ENCODE results near the gene RABIF.

The RABIF gene

DNA sequence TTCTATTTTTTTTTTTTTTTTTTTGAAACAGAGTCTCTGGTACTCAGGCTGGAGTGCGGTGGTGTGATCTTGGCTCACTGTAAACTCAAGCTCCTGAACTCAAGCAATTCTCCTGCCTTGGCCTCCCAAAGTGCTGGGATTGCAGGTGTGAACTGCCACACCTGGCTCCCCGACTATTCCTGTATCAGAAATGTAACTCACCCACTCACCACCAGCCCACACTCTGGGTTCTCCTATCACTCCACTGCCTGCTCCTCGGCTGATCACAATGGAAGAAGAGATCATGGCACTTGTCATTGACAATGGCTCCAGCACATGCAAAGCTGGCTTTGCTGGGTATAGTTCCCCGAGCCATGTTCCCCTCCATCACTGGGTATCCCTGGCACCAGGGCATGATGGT lies 15.9 kb downstream of the RABIF start:
- peak in 4 of 56 donors; percentile 5 to 38 (median 26) for DNase-seq

DNA sequence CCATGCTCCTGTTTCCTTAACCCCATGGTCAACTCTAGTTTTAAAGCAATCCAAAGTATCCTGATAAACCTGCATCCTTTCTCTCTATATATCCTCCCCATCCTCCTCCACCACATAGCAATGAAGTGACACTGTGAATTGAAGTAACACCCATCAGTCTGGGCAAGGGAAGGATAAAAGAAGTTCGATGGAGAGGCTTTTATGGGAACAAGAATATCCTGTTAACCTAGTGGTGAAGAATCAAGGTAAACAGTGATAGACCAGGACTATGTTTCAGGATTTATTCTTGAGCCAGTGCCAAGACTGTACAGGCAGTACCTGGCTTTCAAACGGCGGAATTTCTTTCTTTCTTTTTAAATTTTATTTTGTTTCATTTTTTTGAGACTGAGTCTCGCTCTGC lies 17.6 kb downstream of the RABIF start:
- no peak for DNase-seq

DNA sequence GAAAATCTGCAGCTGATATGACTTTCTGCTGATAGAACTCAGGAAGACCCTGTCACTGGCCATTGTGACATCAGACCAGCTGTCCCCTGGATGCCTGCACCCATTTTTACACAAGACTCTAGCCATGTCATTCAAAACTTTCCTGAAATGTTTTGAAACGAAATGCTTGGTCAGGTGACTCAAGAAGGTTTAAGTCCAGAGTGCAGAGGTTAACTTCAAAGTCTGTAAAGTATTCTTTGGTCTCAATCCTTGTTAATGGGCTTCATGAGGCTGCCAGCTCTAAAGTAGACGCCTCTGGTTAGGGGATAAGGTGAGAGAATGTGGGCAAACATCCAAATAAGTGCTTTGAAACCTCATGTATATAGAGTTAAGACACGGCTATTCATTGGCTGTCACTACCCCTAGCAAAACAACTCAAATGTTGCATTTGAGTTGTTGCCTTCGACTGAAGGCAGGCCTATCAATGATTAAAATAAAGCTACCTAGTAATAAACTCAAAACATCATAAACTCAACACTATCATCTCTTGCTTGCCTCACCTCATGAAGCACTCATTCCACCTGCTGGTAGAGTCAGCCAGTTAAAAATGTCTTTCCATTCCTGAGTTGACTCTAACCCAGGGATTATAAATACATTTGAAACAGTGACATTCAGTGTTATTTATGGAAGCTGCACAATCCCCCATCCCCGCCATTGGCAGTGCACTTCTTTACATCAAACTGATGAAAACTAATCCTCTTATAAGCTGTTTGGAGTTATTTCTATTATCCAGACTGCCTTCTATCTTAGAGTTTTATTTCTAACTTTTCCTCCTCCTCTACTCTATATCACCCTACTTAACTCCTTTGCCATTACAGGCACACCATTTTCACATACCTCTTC lies 26.0 kb downstream of the RABIF start:
- DNase-seq, result no peak

DNA sequence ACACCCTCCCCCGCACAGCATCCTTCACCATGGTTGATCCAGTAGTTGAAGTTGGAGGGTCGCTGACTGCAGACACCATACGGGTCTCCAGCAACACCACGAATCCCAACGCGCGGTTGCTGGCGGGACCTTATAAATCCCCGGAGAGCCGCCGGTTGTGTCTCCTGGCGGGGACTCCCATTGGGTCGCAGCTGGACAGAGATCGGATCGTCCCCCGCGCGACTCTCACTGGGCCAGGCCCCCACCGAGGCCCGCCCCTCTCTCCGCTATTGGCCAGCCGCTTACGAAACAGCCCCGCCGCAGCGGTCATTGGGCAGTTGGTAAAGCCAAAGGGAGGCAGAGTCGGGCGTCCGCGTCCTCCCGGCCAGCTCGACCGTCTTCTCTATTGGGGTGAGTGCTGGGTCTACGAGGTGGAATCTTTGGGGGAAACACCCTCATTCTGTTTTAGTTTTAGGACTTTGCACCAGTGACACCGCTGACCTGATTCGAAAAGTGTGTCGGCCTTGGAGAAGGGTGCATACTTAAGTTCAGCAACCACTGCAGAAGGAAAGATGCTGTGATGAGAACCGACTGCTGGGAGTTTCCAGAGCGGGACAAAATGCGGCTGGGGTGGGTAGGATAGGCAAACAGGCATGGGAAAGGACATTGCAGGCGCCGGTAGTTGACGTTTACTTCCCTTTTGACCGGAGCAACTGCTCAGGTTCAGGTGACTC lies 27.4 kb downstream of the RABIF start:
- DNase-seq, result peak in 55 of 56 donors; percentile 43 to 93 (median 85)

DNA sequence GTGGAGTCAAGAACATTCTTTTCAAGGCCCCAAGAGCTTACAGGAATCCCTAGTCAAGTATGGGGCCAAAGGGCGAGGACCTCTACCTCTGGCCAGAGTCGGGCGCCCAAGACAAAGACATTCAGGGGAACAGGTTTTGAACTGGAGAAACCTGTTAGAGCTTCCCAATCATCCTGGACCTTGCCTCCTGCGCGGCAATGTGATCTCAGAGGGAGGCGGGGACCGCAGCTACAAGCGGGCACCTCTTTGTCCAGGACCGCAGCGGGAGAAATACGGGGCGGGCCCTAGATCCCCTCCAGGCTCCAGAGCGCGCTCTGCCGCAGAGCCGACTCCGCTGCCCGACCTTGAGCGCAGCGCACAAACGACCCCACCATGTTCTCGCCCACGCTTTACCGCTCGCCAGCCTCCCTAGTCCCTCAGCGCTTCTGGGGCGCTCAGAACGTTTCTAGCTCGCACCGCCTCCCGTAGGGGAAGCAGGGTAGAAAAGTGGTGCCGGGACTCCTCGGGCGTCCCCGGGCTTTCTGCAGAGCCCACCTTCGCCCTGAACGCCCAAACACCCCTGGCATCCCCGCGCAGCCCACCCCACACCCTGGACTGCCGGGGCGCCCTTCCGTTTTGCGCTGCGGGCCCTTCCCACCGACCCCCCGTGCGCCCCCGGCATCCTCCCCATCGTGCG lies 28.1 kb downstream of the RABIF start:
- DNase-seq, result peak in 24 of 56 donors; percentile 13 to 65 (median 34)

DNA sequence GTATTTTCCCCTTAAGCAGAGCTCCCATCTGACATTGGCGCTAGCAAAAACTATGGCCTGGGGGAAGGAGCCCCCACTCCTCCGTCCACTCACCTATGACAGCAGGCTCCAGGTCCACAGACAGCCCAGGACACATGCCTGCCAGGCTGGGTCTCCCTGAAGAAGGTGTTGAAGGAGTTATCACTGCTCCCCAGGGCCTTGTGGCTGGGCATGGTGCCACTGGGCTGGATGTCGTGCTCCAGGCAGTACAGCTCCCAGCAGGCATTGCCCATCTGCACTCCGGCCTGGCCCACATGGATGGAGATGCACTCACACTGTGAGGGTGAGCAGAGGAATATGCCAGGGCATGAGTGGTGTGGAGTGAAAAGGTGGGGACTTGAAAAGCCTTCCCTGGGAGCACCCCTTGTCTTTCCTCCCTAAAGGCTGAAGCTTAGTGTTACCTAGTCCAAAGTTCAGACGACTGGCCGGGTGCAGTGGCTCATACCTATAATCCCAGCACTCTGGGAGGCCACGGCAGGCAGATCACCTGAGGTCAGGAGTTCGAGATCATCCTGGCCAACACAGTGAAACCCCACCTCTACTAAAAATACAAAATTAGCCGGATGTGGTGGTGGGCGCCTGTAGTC lies 30.0 kb downstream of the RABIF start:
- no peak for DNase-seq

DNA sequence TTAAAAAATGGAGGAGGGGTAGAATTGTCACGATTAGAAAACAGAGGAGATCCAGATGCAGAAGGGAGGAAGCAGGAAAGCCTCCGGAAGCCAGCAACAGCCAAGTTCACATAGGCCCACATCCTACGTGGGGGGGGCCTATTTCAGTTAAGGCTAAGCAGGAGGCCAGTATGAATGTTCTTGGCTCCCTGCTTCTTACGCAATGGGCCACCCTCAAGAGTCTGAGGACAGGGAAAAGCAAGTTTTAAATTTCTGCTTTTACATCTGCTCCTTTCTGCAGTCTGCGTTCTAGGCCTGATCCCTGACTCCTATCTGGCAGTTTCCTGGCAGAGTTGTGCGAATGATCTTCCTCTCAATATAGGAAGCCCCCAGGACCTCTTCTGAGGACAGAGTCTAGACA lies 30.6 kb downstream of the RABIF start:
- DNase-seq, result no peak

DNA sequence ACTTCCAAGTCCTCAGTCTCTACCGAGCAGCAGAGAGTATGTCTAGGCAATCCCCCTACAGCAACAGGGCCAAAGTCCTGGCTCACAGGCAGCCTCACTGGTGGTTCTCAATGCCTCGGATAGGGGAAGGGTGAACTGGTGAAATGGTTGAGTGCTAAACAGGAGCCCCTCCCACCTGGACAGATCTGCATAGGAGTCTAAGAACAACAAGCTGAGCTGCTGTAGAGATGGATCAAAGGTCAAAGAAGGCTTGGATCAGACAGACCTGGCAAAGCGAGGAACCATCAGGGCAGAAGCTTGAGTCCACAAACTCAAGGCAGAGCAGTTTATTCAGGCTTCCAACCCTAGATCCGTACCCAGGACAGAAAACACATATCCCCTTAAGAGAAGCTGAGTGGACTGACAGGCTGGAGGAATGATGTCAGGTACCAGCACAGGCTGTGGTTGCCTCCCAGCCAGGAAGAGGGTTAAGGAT lies 31.8 kb downstream of the RABIF start:
- no peak for DNase-seq

DNA sequence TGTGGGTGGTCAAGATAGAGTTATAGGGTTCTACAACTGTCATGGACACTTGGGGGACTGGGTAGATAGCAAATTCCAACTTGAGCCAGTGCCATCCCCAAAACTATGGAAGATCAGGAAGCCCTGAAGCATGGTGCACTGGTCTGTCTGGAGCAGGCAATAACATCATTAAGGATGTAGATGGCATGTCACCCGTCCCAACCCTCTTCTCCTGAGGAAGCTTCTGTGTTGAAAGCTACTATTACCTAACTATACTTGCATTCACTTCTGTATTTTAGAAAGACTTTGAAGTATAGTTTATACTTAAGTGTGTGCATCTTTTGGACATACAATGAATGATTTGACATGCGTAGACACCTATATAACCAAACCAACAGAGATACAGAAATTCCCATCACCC lies 32.9 kb downstream of the RABIF start:
- DNase-seq, result no peak

DNA sequence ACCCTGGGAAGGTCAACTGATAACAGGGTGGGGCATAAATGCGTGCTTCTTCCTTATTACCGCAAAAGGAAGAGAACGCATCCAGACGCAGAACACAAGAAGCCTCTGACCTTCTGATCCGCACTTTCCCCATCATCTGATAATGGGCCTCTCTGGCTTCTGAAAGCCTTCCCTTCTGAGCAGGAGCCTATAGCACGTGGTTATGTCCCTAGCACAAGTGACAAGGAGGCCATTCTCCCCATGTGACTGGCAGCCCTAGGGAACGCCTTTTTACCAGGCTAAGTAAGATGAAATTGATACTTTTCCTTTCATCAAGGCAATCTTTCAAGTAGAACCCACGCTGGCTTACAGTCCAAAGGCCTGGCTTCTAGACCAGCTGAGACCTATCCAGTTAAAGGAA lies 34.2 kb downstream of the RABIF start:
- no peak for DNase-seq

DNA sequence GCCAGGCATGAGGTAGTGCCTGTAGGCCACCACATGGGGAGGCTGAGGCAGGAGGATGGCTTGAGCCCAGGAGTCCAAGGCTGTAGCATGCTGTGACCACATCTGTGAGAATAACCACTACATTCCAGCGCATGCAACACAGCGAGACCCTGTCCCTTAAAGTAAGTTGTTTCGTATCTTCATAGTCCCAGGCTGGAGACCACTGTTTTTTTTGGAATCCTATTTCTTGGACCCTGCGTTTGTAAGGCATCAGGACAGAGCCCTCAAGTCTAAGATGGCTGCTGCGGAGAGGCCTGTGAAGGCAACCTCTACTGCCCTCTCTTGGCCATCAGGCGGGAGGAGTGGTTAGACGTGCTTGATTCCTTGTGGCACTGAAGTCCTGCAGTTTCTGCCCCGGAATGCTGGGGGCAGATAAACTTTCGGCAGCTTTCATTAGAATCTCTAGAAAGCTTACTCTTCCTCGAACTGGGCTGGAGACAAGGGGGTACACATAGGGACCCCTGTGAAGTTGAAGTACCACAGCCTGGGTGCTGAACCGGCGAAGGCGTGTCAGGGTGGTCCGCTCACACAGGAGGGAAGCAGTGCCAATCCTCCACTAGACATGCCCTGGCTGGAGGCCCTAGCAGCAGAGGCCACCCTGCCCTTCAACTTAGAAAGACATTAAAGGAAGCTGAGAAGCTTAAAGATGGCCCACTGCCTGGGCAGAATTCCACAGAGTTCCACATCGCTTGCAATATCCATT lies 36.6 kb downstream of the RABIF start:
- DNase-seq, result peak in 1 of 56 donors; percentile 8

DNA sequence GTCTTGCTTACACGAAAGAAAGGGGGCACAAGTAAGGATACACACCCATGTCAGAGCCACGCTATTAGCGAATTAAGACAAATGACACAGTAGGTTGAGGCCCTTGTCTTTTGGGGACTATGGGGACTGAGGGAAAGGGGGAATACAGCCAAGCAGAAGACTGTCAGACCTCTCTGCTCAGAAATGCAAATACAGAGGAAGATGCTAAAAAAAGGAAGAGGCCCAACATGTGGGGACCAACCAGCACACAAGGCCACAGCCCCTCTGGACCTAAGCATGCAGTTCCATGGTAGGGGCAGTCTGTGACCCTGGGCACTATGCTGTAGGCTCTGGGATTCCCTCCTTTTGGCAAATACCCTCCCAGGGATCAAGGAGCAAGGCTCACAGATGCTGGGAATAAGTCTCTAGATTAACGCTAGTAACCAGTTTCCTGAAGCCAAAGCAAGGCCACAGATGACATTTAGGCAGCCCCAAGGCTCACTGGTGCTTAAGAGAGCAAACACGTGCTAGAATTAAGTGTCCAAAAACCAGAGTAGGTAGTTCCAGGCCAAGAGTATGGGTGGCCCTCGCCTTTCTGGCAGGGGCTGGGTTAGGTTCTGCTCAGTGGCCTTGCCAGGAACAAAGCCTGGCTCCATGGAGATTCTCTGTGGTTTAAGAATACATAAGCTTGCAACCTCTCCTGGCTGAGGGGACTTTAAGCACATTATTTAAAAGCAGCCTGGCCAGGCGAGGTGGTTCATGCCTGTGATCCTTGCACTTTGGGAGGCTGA lies 38.2 kb downstream of the RABIF start:
- DNase-seq, result peak in 4 of 56 donors; percentile 13 to 20 (median 16)

DNA sequence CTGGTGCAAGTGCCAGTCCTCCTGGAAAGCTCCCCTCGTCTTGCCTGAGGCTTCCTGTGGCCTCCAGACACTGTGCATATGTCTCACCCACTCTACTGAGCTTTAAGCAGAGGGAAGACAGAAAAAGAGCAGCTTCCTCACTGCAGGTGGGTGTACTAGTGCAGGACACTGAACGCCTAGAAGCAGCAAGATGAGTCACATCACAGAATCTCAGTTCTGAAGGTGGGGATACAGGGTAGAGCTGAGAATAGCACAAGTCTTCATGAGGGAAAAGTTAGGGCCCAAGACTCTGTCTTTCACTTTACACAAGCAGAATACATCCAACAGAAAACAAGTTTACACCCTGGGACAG lies 40.8 kb downstream of the RABIF start:
- peak in 18 of 56 donors; percentile 5 to 66 (median 18) for DNase-seq

DNA sequence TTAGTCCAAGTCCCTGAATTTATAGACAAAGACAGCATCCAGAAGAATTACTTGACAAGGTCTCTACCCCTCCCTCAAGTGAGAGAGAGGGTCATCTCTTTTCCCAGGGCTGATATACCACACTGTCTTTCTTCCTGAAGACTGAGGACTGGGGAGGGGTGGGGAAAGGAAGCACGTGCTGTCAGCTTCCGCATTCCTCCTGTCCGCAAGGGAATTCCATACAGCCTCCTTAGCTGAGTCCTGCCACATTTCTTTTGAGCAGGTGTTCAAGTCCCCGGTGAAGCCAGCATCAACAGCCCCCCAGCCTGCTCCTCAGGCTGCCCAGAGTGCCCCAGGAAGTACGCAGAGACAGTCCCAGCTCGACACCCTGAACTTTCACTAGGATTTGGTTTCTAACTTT lies 44.0 kb downstream of the RABIF start:
- DNase-seq, result no peak

DNA sequence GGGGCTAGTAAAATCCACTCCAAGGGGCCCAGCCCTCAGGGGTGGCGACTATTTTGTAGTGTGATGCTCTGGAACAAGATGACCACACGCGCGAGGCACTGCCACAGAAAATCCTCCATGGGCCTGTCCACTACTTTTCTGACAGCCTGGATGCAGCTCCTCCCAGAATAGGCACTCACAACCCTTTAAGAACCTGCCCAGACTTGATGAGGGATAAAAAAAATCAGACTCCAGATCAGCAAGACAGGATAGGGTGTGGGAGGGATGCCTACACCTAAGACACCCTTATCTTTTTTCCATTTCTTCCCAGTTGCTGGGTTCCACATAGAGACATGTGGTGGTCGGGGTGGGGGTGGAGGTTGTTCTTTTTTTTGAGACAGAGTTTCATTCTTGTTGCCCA lies 44.7 kb downstream of the RABIF start:
- DNase-seq, result no peak

DNA sequence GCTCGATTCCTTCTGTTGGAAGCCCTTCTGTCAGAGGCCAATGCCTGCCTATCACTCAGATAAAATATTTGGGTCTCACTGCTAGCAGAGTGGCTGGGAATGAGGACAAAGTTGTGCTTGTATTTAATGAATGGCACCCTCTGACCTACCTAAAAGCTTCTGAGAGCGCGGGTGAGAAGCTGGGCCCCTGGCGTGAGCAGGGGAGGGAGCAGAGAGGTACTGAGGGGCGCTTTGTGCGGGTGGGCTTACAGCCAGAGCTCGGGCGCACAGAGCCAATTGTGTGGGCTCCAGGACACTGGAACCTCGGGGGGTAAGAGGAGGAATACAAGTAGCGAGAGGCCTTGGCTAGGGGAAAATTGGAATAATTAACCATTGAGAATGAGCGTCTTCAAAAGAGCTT lies 45.9 kb downstream of the RABIF start:
- DNase-seq, result peak in 29 of 56 donors; percentile 4 to 65 (median 20)

DNA sequence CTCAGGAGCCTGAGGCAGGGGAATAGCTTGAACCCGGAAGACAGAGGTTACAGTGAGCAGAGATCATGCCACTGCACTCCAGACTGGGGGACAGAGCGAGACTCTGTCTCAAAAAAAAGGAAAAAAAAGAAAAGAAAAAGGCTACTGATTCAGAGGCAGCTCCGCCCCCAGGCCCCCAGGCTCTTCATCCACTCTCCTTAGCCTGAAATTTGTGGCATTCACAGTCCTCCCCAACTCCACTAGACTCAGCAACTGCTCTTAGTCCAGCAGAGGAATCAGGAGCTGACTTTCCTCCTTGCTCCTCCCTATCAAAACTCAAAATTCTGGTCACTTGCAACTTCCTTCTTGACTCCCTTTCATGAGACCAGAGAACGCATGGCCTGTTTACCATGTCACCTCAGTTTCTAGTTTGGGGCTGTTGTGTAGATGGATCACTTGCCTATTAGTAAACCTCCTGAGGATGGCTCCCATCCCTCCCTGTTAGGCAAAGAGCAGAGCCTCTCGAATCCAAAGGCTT lies 51.1 kb downstream of the RABIF start:
- no peak for DNase-seq

DNA sequence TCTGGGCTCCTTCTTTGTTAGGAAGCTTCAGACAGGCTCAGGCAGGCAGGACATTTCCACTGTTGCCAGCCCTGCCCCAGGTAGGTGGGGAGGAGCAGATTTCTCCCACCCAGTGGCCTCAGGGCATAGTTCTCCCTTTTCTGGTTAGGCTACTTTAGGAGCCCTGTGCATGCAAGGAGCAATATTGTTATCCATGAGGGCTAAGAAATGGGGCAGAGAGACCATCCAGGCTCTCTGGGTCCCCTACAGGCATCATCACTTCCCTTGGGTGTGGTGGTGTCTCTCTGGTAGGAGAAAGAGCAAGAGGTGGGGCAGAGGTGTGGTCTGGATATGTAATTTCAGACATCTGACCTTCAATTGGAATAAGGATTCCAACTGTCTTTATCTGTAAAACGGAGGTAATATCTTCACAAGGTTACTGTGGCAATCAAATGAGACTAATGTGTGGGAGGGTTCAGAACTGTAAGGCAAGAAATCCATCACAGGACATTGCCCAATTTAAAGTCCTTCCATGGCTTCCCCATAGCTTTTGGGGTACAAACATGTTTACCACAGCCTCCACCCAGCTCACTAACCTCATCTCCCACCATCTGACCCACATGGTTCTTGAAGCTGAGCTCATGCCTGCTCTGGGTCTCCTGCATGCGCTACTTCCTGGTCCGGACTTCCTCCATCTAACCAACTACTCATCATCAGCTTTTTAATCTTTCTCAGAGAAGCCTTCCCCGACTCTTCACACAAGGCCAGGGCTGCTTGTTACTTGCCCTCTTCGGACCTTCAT lies 52.1 kb downstream of the RABIF start:
- no peak for DNase-seq

DNA sequence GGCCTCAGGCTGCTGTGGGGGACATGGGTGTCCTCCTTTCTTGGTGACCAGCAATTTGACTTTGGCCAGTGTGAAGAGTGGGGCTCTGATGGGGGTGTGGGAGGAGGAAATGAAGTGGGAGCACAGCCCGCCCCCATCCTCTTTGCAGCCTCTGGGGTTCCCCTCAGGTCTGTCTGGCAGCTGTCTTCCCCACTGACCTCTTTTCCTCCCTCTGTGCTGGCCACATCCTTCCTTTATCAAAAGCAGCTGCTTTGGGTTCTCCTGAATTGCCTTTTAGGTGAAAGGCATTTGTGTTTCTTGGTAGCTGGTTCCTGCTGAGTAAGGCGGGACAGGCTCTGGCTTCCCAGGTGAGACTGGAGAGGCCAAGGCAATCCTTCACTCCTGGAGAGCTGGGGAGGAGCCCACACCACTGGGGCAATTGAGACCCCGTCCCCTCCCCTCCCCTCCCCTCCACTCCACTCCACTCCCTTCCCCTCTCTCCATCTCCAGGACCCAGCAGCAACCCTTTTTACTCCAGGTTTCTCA lies 53.3 kb downstream of the RABIF start:
- DNase-seq, result no peak

Measured in nucleus accumbens (tissue), 56 donors.